HT-29 (cell line): Measurements from ENCODE around the gene ZAR1L. TPM values are rescaled to one million over a fixed set of nuclear protein-coding genes. Genes with fewer than 3 reads are reported as not detected.
A peak's percentile ranks its signal among the peaks of the same experiment; 100 is the strongest.
"Not testable (repeated sequence)": the region's sequence is repeated elsewhere in the genome, so short reads cannot be mapped to it uniquely, and the experiment has no call there.

Experiments
- DNase-seq: peaks from one replicate; pipeline ENCODE4 v3.0.0-alpha.2; 2015; ENCODE audit warnings: low spot score
- total RNA-seq: library from RNA; depleted of rRNA; stranded (reverse); fragments of >200 nt; shearing (Covaris generic); gene quantifications from 2 replicates; pipeline ENCODE4 v1.2.3, GENCODE V29; 2014; rRNA removed

The ZAR1L gene, protein sequence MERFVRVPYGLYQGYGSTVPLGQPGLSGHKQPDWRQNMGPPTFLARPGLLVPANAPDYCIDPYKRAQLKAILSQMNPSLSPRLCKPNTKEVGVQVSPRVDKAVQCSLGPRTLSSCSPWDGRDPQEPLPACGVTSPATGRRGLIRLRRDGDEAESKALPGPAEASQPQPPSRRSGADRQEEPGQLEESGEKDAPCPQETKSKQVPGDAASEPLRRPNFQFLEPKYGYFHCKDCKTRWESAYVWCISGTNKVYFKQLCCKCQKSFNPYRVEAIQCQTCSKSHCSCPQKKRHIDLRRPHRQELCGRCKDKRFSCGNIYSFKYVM
- 0.10 TPM in 1 of 2 replicates, not detected in the other for total RNA-seq

DNA sequence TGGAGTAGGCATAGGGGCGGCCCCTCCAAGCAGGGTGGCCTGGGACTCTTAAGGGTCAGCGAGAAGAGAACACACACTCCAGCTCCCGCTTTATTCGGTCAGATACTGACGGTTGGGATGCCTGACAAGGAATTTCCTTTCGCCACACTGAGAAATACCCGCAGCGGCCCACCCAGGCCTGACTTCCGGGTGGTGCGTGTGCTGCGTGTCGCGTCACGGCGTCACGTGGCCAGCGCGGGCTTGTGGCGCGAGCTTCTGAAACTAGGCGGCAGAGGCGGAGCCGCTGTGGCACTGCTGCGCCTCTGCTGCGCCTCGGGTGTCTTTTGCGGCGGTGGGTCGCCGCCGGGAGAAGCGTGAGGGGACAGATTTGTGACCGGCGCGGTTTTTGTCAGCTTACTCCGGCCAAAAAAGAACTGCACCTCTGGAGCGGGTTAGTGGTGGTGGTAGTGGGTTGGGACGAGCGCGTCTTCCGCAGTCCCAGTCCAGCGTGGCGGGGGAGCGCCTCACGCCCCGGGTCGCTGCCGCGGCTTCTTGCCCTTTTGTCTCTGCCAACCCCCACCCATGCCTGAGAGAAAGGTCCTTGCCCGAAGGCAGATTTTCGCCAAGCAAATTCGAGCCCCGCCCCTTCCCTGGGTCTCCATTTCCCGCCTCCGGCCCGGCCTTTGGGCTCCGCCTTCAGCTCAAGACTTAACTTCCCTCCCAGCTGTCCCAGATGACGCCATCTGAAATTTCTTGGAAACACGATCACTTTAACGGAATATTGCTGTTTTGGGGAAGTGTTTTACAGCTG lies at the start of gene ZAR1L, which contains the start of gene BRCA2:
Gene ZAR1L (minus strand): TSS at position 126 of the 790 bp plus-strand sequence. CDS start 3,438 bp downstream, outside the sequence.
Gene BRCA2 (plus strand): TSS at position 271 of the 790 bp plus-strand sequence. CDS start 953 bp downstream, outside the sequence.
- peak; percentile 99 for DNase-seq

DNA sequence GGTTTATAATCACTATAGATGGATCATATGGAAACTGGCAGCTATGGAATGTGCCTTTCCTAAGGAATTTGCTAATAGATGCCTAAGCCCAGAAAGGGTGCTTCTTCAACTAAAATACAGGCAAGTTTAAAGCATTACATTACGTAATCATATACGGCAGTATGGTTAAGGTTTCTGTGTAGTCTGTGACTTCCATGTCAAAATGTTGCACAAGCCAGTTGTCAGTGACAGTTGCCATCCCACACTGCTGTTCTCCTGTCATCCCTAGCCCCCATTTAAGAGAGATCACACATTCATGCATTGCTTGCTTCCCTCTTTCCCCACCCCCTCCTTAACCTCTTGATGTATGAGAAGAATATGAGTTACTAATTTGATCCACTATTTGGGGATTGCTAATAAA lies 47.4 kb upstream of the ZAR1L start:
- DNase-seq = no peak

DNA sequence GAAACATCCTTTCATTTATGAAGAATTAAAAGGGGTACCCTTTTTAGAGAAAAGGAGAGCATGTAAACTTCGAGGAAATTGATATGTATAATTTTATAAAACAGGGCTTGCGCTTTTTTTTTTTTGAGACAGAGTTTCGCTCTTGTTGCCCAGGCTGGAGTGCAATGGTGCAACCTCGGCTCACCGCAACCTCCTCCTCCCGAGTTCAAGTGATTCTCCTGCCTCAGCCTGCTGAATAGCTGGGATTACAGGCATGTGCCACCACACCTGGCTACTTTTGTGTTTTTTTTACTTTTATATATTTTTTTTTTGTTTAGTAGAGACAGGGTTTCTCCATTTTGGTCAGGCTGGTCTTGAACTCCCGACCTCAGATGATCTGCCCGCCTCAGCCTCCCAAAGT lies 40.8 kb upstream of the ZAR1L start:
- DNase-seq = not testable (repeated sequence)

DNA sequence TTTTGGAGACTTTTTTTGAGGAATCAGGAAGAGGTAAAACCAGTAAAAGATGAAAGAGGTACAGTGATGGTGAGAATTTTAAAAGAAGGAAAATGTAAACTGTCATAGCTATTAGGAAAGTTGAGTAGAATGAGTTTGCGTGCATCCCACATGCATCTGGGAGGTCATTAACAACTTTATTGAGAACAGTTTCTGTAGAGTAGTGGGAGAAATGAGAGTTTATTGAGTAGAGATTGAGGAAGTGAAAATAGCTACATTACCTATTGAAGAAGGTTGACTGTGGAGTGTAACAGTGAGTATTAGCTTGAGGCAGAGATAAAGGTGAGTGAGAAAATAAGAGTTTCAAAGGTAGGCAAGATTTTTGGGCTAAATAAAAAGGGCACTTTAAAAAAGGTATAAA lies 38.9 kb upstream of the ZAR1L start:
- no peak for DNase-seq

DNA sequence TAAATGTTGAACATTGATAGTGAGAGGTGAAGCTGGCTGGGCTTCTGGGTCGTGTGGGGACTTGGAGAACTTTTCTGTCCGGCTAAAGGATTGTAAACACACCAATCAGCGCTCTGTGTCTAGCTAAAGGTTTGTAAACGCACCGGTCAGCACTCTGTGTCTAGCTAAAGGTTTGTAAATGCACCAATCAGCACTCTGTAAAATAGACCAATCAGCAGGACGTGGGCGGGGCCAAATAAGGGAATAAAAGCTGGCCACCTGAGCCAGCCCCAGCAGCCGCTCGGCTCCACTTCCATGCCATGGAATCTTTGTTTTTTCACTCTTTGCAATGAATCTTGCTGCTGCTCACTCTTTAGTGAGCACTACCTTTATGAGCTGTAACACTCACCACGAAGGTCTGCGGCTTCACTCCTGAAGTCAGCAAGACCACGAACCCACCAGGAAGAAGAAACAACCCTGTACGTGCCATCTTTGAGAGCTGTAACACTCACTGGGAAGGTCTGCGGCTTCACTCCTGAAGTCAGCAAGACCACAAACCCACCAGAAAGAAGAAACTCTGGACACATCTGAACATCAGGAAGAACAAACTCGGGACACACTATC lies 35.8 kb upstream of the ZAR1L start:
- DNase-seq = not testable (repeated sequence)

DNA sequence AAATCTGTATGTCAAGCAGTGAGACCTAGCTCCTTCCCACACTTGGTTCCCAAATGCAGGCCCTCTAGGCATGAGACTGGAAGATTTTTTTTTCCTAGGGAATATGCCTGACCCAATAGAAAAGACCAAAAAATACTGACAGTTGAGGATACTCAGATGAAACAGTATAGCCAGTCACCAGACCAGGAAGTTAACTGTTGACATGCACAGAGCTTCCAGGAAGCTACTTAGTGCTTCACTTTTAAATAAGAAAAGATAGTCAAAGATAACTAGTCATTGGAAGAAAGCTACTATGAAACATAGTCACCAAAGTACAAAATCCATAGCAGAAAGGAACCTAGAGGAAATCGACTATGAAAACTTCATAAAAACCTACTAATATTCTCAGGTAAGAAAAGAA lies 32.5 kb upstream of the ZAR1L start:
- no peak for DNase-seq

DNA sequence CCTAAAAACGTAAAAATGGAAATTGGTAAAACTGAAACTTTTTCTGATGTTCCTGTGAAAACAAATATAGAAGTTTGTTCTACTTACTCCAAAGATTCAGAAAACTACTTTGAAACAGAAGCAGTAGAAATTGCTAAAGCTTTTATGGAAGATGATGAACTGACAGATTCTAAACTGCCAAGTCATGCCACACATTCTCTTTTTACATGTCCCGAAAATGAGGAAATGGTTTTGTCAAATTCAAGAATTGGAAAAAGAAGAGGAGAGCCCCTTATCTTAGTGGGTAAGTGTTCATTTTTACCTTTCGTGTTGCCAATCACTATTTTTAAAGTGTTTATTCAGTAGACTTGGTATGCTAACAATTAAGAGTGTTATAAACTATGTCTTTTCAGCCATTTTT lies 25.8 kb upstream of the ZAR1L start:
- no peak for DNase-seq

DNA sequence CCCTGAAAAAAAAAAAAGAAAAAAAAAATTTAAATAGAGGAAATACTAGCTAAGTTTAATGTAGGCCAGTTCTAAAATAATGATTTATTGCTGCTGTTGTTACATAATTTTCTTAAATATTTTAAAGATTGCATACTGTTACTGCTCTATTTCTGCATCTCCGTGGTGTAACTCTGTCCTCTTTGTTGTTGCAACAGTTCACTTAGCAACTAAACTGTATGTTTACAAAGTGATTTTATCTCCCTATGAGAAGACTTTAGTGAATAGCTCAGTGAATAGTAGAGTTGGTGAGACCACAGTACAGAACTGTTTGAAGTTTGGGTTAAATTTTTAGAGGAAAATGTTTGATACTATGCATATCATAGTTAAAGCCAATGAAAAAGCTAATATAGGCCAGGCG lies 19.5 kb upstream of the ZAR1L start:
- DNase-seq = no peak

DNA sequence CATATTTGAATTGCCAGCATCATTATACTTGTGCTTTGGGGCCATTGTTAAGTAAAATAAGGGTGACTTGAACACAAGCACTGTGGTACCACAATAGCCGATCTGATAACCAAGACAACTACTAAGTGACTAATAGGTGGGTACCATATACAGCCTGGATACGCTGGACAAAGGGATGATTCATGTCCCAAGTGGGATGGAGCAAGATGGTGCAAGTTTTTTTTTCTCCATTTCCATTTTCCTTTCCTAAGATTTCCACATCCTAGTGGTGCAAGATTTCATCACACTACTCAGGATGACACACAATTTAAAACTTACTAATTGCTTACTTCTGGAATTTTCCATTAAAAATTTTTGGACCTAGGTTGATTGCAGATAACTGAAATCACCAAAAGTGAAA lies 15.3 kb upstream of the ZAR1L start:
- no peak for DNase-seq

DNA sequence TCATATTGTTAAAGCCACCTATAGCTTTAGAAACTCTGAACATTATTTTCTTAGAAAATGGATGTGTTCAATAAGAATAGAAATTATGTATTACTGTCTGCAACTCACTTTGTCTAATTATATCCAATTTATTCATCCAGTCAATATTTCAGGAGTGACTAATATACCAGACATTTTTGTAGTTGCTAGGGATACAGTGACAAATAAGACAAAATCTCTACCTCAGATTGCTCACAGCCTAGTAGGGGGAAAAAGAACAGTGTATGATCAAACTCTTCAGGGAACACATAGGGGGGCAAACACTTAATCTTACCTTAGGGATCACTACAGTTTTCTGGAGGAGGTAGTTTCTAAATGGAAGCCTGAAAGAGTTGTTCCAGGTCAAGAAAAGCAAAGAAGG lies 8.7 kb upstream of the ZAR1L start:
- no peak for DNase-seq

DNA sequence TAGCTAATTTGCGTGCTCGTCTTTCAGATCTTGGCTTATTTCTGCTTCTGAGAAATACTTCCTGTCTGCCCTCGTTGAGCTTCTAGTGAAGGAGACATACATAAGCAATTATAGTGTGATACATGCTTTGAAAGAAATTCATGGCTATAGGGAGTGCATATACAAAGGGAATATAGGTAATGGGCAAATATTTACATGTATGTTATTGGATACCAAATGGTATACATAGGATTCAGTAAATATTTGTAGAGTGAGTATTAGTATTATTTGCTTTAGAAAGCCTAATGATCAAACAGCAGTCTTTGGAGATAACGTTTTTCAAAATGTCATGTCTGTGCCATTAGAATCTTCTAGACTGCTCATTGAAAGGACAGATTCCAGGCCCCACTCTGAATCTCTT lies 5.4 kb upstream of the ZAR1L start:
- no peak for DNase-seq

DNA sequence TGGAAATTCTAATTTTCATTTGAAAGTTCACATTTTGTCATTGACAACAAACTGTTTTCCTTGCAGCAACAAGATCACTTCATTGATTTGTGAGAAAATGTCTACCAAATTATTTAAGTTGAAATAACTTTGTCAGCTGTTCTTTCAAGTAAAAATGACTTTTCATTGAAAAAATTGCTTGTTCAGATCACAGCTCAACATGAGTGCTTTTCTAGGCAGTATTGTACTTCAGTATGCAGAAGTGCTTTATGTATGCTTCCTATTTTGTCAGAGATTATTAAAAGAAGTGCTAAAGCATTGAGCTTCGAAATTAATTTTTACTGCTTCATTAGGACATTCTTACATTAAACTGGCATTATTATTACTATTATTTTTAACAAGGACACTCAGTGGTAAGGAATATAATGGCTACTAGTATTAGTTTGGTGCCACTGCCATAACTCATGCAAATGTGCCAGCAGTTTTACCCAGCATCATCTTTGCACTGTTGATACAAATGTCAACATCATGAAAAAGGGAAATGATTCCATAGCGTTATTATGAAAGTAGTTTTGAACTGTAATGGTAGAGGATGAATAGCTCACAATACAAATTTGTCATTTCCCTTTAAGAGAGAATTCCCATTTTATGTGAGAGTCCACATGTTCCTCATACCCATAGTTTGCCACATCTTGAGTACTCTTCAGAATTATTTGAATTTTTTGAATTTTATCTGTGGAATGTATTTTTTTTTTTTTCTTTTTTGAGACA lies 2.7 kb upstream of the ZAR1L start:
- DNase-seq = no peak

DNA sequence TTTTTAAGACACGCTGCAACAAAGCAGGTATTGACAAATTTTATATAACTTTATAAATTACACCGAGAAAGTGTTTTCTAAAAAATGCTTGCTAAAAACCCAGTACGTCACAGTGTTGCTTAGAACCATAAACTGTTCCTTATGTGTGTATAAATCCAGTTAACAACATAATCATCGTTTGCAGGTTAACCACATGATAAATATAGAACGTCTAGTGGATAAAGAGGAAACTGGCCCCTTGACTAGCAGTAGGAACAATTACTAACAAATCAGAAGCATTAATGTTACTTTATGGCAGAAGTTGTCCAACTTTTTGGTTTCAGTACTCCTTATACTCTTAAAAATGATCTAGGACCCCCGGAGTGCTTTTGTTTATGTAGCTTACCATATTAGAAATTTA lies 1.3 kb upstream of the ZAR1L start:
- no peak for DNase-seq

DNA sequence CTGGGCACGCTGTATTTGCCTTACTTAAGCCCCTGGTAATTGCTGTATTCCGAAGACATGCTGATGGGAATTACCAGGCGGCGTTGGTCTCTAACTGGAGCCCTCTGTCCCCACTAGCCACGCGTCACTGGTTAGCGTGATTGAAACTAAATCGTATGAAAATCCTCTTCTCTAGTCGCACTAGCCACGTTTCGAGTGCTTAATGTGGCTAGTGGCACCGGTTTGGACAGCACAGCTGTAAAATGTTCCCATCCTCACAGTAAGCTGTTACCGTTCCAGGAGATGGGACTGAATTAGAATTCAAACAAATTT lies 821 bp upstream of the ZAR1L start:
- no peak for DNase-seq

DNA sequence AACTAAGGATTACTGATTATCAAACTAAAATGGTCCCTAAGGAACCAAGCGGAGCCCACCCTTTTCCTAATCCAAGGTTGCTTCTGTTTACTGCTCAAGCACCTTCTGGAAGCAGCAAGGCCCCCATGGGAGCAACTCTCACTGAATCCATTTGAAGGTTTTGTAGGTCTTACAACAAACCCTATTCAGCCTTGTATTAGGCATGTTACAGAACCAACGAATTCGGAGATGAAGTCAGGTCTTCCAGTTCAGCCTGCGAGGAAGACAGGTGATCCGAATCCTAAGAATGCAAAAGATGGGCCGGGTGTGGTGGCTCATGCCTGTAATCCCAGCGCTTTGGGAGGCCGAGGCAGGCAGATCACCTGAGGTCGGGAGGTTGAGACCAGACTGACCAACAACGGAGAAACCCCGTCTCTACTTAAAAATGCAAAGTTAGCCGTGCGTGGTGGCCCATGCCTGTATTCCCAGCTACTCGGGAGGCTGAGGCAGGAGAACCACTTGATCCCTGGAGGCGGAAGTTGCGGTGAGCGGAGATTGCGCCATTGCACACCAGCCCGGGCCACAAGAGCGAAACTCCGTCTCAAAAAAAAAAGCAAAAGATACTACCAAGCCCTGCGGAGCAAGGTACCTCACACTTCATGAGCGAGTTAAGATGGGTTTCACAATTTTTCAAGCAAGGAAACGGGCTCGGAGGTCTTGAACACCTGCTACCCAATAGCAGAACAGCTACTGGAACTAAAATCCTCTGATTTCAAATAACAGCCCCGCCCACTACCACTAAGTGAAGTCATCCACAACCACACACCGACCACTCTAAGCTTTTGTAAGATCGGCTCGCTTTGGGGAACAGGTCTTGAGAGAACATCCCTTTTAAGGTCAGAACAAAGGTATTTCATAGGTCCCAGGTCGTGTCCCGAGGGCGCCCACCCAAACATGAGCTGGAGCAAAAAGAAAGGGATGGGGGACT lies 609 bp downstream of the ZAR1L start:
- DNase-seq = peak; percentile 82

DNA sequence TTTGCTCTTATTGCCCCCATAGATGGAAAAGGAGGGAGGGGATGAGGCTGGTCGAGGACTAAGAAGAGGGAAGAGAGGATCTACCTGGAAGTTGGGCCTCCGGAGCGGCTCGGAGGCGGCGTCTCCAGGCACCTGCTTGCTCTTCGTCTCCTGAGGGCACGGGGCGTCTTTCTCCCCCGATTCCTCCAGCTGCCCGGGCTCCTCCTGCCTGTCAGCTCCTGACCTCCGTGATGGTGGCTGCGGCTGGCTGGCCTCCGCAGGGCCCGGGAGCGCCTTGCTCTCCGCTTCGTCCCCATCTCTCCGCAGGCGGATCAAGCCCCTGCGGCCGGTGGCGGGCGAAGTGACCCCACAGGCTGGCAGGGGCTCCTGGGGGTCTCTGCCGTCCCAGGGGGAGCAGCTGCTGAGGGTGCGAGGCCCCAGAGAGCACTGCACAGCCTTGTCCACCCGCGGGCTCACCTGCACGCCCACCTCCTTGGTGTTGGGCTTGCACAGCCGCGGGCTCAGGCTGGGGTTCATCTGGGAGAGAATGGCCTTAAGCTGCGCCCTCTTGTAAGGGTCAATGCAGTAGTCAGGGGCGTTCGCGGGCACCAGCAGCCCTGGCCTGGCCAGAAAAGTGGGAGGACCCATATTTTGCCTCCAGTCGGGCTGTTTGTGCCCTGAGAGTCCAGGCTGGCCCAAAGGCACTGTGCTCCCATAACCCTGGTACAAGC lies 3.8 kb downstream of the ZAR1L start:
- DNase-seq = no peak

DNA sequence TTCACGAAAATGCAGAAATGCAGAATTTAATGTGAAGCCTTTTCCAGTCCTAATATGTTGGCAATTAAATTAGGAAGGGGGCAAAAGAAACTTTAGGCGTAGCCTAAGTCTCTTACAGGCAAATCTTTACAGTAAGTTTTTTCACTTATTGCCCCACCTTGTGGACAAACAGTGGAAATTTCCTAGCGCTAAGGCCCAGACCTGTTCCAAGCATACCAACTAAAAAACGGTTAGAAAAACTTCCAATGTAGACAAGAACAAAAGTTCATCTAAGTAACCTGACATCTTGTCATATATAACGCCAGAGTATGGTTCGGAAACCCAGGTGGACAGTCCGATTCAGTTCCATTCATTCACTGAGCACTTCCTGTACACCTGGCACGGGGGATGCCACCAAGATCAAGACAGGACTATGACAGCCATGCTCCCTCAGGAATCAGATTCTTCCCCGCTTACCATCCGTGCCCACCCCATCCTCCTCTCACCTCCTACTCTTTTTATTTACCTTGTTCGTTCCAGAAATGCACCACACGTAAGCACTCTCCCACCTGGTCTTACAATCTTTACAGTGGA lies 4.9 kb downstream of the ZAR1L start:
- DNase-seq = peak; percentile 95

DNA sequence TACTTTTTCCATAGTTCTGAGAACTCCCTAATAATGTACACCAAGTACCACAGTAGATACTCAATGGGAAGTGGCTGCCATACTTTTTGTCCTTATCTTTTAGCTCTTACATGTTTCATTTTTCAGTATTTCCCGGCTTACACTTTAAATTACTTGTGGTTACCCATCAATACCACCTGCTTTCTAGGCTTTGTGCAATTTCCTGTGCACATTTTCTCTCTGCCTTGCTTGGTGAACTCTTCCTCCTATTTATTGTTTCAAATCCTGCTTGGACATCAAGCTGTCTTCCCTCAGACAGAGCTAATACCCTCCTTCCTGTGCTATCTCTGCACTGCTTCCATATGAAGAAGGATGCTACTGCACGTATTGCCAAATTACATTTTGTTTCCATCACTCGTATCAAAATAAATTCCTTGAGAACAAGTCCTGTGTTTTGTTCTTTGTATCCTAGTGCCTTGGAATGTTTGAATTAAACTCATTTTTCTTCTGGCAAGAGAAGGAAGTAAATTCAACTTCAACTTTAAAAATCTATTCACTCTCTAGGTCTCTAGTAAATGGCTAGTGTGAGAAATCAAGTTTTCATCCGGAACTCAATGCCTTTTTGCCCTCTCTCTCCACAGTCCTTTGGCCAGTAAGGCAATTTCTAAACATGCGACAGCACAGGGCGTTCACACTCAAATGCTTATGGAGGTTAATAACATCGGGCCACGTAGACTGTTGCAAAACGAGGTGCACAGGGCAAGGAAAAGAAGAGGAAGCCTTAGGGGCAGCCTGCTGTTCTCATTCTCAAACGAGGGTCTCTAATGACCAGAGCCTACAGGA lies 5.6 kb downstream of the ZAR1L start:
- no peak for DNase-seq

DNA sequence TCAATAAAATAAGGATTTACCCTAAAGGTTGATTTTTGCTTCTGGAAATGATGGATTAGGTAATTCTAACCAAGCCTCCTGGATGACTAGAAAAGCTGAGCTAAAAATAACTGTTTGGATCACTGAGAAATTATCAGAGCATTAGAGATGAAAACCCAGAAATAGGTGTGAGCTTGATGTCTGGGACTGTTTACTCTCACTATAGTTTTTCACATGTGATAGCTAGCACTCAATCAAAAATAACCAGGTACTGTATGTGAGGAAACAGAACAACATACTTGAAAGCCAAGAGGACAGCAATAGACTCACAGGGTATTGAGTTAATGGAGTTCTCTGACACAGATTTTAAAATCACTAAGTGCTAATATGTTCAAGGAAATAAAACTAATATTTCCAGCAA lies 9.5 kb downstream of the ZAR1L start:
- DNase-seq = no peak
